GM12878 (cell line): Measurements from ENCODE around the gene CFAP74. TPM values are rescaled to one million over a fixed set of nuclear protein-coding genes. Genes with fewer than 3 reads are reported as not detected.

Experiments used
- ATAC-seq: fragments of 200-7000 bp; cut with Tn5 transposase; 3 replicates; pipeline ENCODE4 v1.9.1; 2020; ENCODE audit warnings: mild to moderate bottlenecking, moderate library complexity
- BruUV-seq: library from RNA; stranded (reverse); fragments of 400-500 nt; replicated peaks from 2 replicates; lab custom pipeline; 2021; lab: Mats Ljungman, UMichigan
- CTCF ChIA-PET: fragments of 300-600 bp; sonication (Branson Sonifier 250); formaldehyde crosslinking; extraction: SDS; loops from one replicate; lab custom pipeline; 2021; ENCODE audit warnings: inconsistent platforms; lab: Yijun Ruan, JAX
- POLR2A ChIA-PET: fragments of 350-600 bp; formaldehyde crosslinking; extraction: SDS; loops from one replicate; lab custom pipeline; 2021; ENCODE audit warnings: inconsistent platforms; lab: Charles Lee
- RAD21 ChIA-PET: fragments of 300-600 bp; sonication (Branson Sonifier 250); formaldehyde crosslinking; loops from one replicate; lab custom pipeline; 2023; ENCODE audit warnings: antibody characterized with exemption; ENCODE audit not compliant: unreplicated experiment; lab: Charles Lee
- SMC1A ChIA-PET: fragments of 300-600 bp; sonication (Branson Sonifier 250); formaldehyde crosslinking; loops from one replicate; lab custom pipeline; 2023; ENCODE audit not compliant: unreplicated experiment, uncharacterized antibody; lab: Charles Lee
- DNase-seq: peaks from one replicate; pipeline ENCODE4 v3.0.0-alpha.2; 2011; ENCODE audit warnings: low read depth, low spot score
- FAIRE-seq: peaks from 3 replicates; lab custom pipeline; 2011; peaks lifted over from hg19 to GRCh38; lab: Jason Lieb, UNC
- H2AFZ ChIP-seq: 2 replicates; pipeline ENCODE4 v1.6.0; 2011; ENCODE audit warnings: low read depth, low read length, control low read depth; ENCODE audit not compliant: control insufficient read depth
- H3K27ac ChIP-seq: 2 replicates; pipeline ENCODE4 v1.5.1; 2011; ENCODE audit warnings: control low read depth; ENCODE audit not compliant: control insufficient read depth, insufficient read depth
- H3K27me3 ChIP-seq, 2 experiments: replicated peaks in 1 of 2; 2 replicates each; pipeline versions ENCODE4 v1.6.0 to v1.6.1; 2011; ENCODE audit warnings: low read length in 1 of 2; ENCODE audit not compliant: control insufficient read depth in 2 of 2, insufficient read depth in 2 of 2
- H3K36me3 ChIP-seq, 2 experiments: 2 replicates each; pipeline ENCODE4 v1.5.1; 2011; ENCODE audit warnings: low read length in 1 of 2; ENCODE audit not compliant: control insufficient read depth in 2 of 2, insufficient read depth in 2 of 2
- H3K4me1 ChIP-seq: 2 replicates; pipeline ENCODE4 v1.6.1; 2011; ENCODE audit warnings: mild to moderate bottlenecking, low read length, moderate library complexity, mixed read lengths; ENCODE audit not compliant: control insufficient read depth, insufficient read depth
- H3K4me2 ChIP-seq: 2 replicates; pipeline ENCODE4 v1.6.0; 2011; ENCODE audit warnings: control low read depth; ENCODE audit not compliant: control insufficient read depth, insufficient read depth
- H3K4me3 ChIP-seq: fragments of 200-600 bp; sonication (generic); 2 replicates; pipeline ENCODE4 v1.5.1; 2016
- H3K79me2 ChIP-seq: 2 replicates; pipeline ENCODE4 v1.6.0; 2011; ENCODE audit warnings: low read length; ENCODE audit not compliant: control insufficient read depth, insufficient read depth
- H3K9ac ChIP-seq: 2 replicates; pipeline ENCODE4 v1.8.0; 2011; ENCODE audit warnings: low read length, control low read depth, mixed read lengths; ENCODE audit not compliant: control insufficient read depth, insufficient read depth
- H3K9me3 ChIP-seq: replicated peaks from 3 replicates; pipeline ENCODE4 v1.5.1; 2011; ENCODE audit warnings: mild to moderate bottlenecking, low read length; ENCODE audit not compliant: control insufficient read depth, insufficient read depth
- H4K20me1 ChIP-seq: 2 replicates; pipeline ENCODE4 v1.6.0; 2011; ENCODE audit not compliant: control insufficient read depth, insufficient read depth
- CBX3 ChIP-seq: fragments of 200-600 bp; sonication (generic); IDR thresholded peaks from 2 replicates; pipeline ENCODE4 v1.6.1; 2016; ENCODE audit warnings: low read depth, borderline replicate concordance
- CEBPB ChIP-seq, 2 experiments: fragments of 150-350 bp in 1 of 2; IDR thresholded peaks; 2 replicates each; pipeline ENCODE4 v1.6.1; 2012 to 2014; ENCODE audit warnings: low read depth in 2 of 2, low read length in 2 of 2, borderline replicate concordance in 1 of 2, inconsistent platforms in 1 of 2
- CHD4 ChIP-seq: fragments of 200-600 bp; sonication (generic); IDR thresholded peaks from 2 replicates; pipeline ENCODE4 v1.6.1; 2016; ENCODE audit warnings: mild to moderate bottlenecking
- ELK1 ChIP-seq: IDR thresholded peaks from 2 replicates; pipeline ENCODE4 v1.6.1; 2012; ENCODE audit warnings: low read depth, low read length, improper control_type of control experiment
- EZH2 ChIP-seq: IDR thresholded peaks from 2 replicates; pipeline ENCODE4 v1.6.1; 2012; ENCODE audit warnings: low read depth, mild to moderate bottlenecking, control low read depth, inconsistent platforms, low read length, borderline replicate concordance; ENCODE audit not compliant: control insufficient read depth
- GATAD2B ChIP-seq: fragments of 450-650 bp; conservative IDR thresholded peaks from 2 replicates; pipeline ENCODE4 v1.6.1; 2017; ENCODE audit warnings: low read depth, mild to moderate bottlenecking, moderate library complexity
- HDAC2 ChIP-seq: fragments of 200-600 bp; sonication (generic); IDR thresholded peaks from 2 replicates; pipeline ENCODE4 v1.6.1; 2017
- MEF2A ChIP-seq: IDR thresholded peaks from 2 replicates; pipeline ENCODE4 v1.6.1; 2011; ENCODE audit warnings: low read depth, mild to moderate bottlenecking, low read length, moderate library complexity; ENCODE audit not compliant: insufficient read depth
- NFXL1 ChIP-seq: fragments of 450-650 bp; IDR thresholded peaks from 2 replicates; pipeline ENCODE4 v1.6.1; 2017; ENCODE audit warnings: antibody characterized with exemption, mild to moderate bottlenecking, borderline replicate concordance
- PKNOX1 ChIP-seq: fragments of 450-650 bp; IDR thresholded peaks from 2 replicates; pipeline ENCODE4 v1.6.1; 2016; ENCODE audit warnings: mild to moderate bottlenecking
- RAD21 ChIP-seq: IDR thresholded peaks from 2 replicates; pipeline ENCODE4 v1.6.1; 2011; ENCODE audit warnings: mild to moderate bottlenecking, low read depth, low read length, moderate library complexity; ENCODE audit not compliant: insufficient read depth
- RCOR1 ChIP-seq: conservative IDR thresholded peaks from 2 replicates; pipeline ENCODE4 v1.6.1; 2012; ENCODE audit warnings: low read depth, low read length, improper control_type of control experiment
- STAT3 ChIP-seq: IDR thresholded peaks from 2 replicates; pipeline ENCODE4 v1.6.1; 2011; ENCODE audit warnings: low read depth, low read length, improper control_type of control experiment
- USF1 ChIP-seq: IDR thresholded peaks from 2 replicates; pipeline ENCODE4 v1.6.1; 2011; ENCODE audit warnings: borderline replicate concordance, low read depth, mild to moderate bottlenecking, moderate library complexity, mixed read lengths, low read length; ENCODE audit not compliant: insufficient read depth; ENCODE audit errors: extremely low read length
- YBX1 ChIP-seq: fragments of 450-650 bp; IDR thresholded peaks from 2 replicates; pipeline ENCODE4 v1.6.1; 2016; ENCODE audit warnings: antibody characterized with exemption
- ZZZ3 ChIP-seq: IDR thresholded peaks from 2 replicates; pipeline ENCODE4 v1.6.1; 2011; ENCODE audit warnings: low read depth; ENCODE audit not compliant: control insufficient read depth, insufficient read length
- WGBS: methylation state at CpG from one replicate; pipeline ENCODE4 v1.1.6; 2016; ENCODE audit warnings: low lambda C conversion rate; ENCODE audit not compliant: insufficient replicate concordance, insufficient coverage; ENCODE audit errors: missing lambda C conversion rate; 5-methylcytosine and 5-hydroxymethylcytosine counted together
- in situ Hi-C: fragments of 300-500 bp; cut with MboI; formaldehyde crosslinking; loops from 9 replicates; pipeline ENCODE4 v1.14.3; 2018; ENCODE audit warnings: mixed read lengths
- intact Hi-C: fragments of 100-400 bp; cut with micrococcal nuclease; formaldehyde crosslinking; loops from one replicate; pipeline ENCODE4 v1.14.2; 2022; ENCODE audit not compliant: unreplicated experiment
- polyA plus RNA-seq, 11 experiments: library from polyadenylated mRNA; depleted of rRNA in 4 of 11; unstranded in 6 of 11; stranded (reverse) in 5 of 11; fragments of >200 nt; fragmentation: Nextera tagmentation in 4 of 11; fragmentation: Illumina TruSeq in 1 of 11; extraction: Ambion mirVana in 4 of 11; extraction: Trizol in 1 of 11; gene quantifications; 1 replicate in 1 of 11; 2 replicates in 10 of 11; pipeline versions ENCODE4 v1.2.1 to v1.2.3, GENCODE V29; 2011 to 2016; ENCODE audit warnings: inconsistent platforms in 2 of 11, missing spikeins in 2 of 11, low read depth in 1 of 11
- total RNA-seq, 4 experiments: library from RNA; depleted of rRNA in 3 of 4; stranded (reverse); fragments of >200 nt in 3 of 4; fragmentation: Illumina TruSeq in 1 of 4; extraction: Trizol in 1 of 4; gene quantifications; 2 replicates each; pipeline versions ENCODE4 v1.2.1 to v1.2.3, GENCODE V29; 2013 to 2021

CFAP74 gene
- total and polyA plus RNA-seq, 10 of the 15 experiments (the other 5 are each of a cell fraction or from before 2014, with no cell fraction given), result 0.01 TPM; not detected in 9

GRCh38 chr1:2046953-2047748 lies 43.6 kb upstream of the CFAP74 start:
- no peak overlapping the region for H3K9ac ChIP-seq

More at GRCh38 chr1:2046953-2047748, 43.6 kb upstream of the CFAP74 start:
- ChIA-PET CTCF (interaction anchor here (0.9 to 1.0 kb wide), 2 partner anchors 12 to 142 kb away, joined by 3 to 4 read pairs; no protein-coding TSS in a partner anchor), RAD21 (no interaction called here), SMC1A (no interaction called here), POLR2A (no interaction called here)
- DNase-seq (no peak), FAIRE-seq (no peak), ATAC-seq (no peak)
- H2AFZ ChIP-seq, result no peak overlapping the region
- in situ Hi-C loops, result no loop called here
- no peak overlapping the region for H3K4me2 ChIP-seq
- H3K36me3 ChIP-seq, result no peaks in the 10 kb centered on the region
- peaks cover 0 to 3% of the 10 kb centered on the region in 2 experiments; a peak in 3 of 4 replicates for H3K27me3 ChIP-seq
- no peaks in the 10 kb centered on the region for H3K9me3 ChIP-seq
- WGBS, result 44% methylated on average over 25 of the region's 25 CpGs
- intact Hi-C loops, result loop anchor here (1.0 to 5.0 kb wide), 2 partner anchors 87 to 105 kb away; no protein-coding TSS in a partner anchor
- TF ChIP-seq GATAD2B, result no peak
- TF ChIP-seq CHD4, result no peak
- no peak for TF ChIP-seq CEBPB (IDR thresholded peaks at IDR 0.05; ENCODE audit: borderline replicate concordance in 1 of 2, low read depth in 2 of 2, low read length in 2 of 2)
- no peak for TF ChIP-seq RAD21
- no peak for TF ChIP-seq ZZZ3
- TF ChIP-seq YBX1, result no peak
- TF ChIP-seq CBX3, result no peak
- TF ChIP-seq MEF2A, result no peak
- no peak for TF ChIP-seq EZH2
- no peak for TF ChIP-seq ELK1
- TF ChIP-seq NFXL1, result no peak
- no peak for TF ChIP-seq HDAC2
- TF ChIP-seq PKNOX1, result no peak
- no peak for TF ChIP-seq RCOR1
- TF ChIP-seq STAT3, result no peak
- TF ChIP-seq USF1, result no peak
- BruUV-seq, result no TSS peak
- H3K27ac ChIP-seq, result no peak overlapping the region
- H4K20me1 ChIP-seq, result no peaks in the 10 kb centered on the region
- H3K4me1 ChIP-seq, result no peaks in the 10 kb centered on the region
- H3K4me3 ChIP-seq, result no peak overlapping the region
- no peaks in the 10 kb centered on the region for H3K79me2 ChIP-seq
